MCF 10A (cell line): Measurements from ENCODE around the gene ECD. TPM values are rescaled to one million over a fixed set of nuclear protein-coding genes. Genes with fewer than 3 reads are reported as not detected.

Experiments used
- BruUV-seq: library from RNA; stranded (reverse); fragments of 400-500 nt; replicated peaks from 2 replicates; lab custom pipeline; 2021; lab: Mats Ljungman, UMichigan
- CTCF ChIA-PET: fragments of 300-600 bp; sonication (Branson Sonifier 250); formaldehyde crosslinking; extraction: SDS; loops from one replicate; lab custom pipeline; 2021; ENCODE audit warnings: antibody characterized with exemption, inconsistent platforms; lab: Yijun Ruan, JAX
- POLR2A ChIA-PET: fragments of 300-600, 350-650 bp; sonication (Branson Sonifier 250); formaldehyde crosslinking; extraction: SDS; loops from one replicate; lab custom pipeline; 2020; ENCODE audit warnings: antibody characterized with exemption, inconsistent platforms; lab: Yijun Ruan, JAX
- DNase-seq: peaks from one replicate; pipeline ENCODE4 v3.0.0-alpha.2; 2018; ENCODE audit not compliant: unreplicated experiment
- H3K27ac Mint-ChIP-seq: one replicate; pipeline ENCODE4 v1.8.0; 2022; ENCODE audit warnings: mild to moderate bottlenecking, low read depth, mixed read lengths; ENCODE audit not compliant: unreplicated experiment
- H3K27me3 Mint-ChIP-seq: one replicate; pipeline ENCODE4 v1.8.0; 2022; ENCODE audit warnings: mixed read lengths; ENCODE audit not compliant: insufficient read depth, unreplicated experiment
- H3K36me3 Mint-ChIP-seq: one replicate; pipeline ENCODE4 v1.8.0; 2022; ENCODE audit warnings: mild to moderate bottlenecking, moderate library complexity, mixed read lengths; ENCODE audit not compliant: insufficient read depth, unreplicated experiment
- H3K4me1 Mint-ChIP-seq: one replicate; pipeline ENCODE4 v1.8.0; 2022; ENCODE audit warnings: mixed read lengths; ENCODE audit not compliant: insufficient read depth, unreplicated experiment
- H3K4me3 Mint-ChIP-seq: one replicate; pipeline ENCODE4 v1.8.0; 2022; ENCODE audit warnings: mild to moderate bottlenecking, moderate library complexity, mixed read lengths; ENCODE audit not compliant: unreplicated experiment
- H3K9me3 Mint-ChIP-seq: one replicate; pipeline ENCODE4 v1.8.0; 2022; ENCODE audit warnings: mixed read lengths; ENCODE audit not compliant: unreplicated experiment
- CTCF ChIP-seq: fragments of 200-600 bp; IDR thresholded peaks from one replicate; pipeline ENCODE4 v1.8.0; 2022; ENCODE audit warnings: antibody characterized with exemption, mild to moderate bottlenecking; ENCODE audit not compliant: unreplicated experiment
- intact Hi-C: fragments of 100-400 bp; cut with micrococcal nuclease; formaldehyde crosslinking; loops from 2 replicates; pipeline ENCODE4 v1.14.1; 2022
- total RNA-seq: library from RNA; stranded (reverse); gene quantifications from 2 replicates; pipeline ENCODE4 v1.2.3, GENCODE V29; 2022

The ECD gene
- total RNA-seq, 1 experiment from 2014 or later: 29.9 TPM

GRCh38 chr10:73169320-73169719 is 1.5 kb upstream of the ECD start:
- intact Hi-C loops: no loop called here
- DNase-seq: no peak
- Mint-ChIP-seq H3K27me3 (no peaks in the 10 kb centered on the region), H3K9me3 (no peaks in the 10 kb centered on the region), H3K27ac (no peak overlapping the region), H3K36me3 (peaks cover 13% of the 10 kb centered on the region), H3K4me3 (no peak overlapping the region), H3K4me1 (peaks cover 17% of the 10 kb centered on the region)
- no TSS peak for BruUV-seq
- no peak for TF ChIP-seq CTCF
- POLR2A ChIA-PET: interaction anchor here (0.7 to 4.4 kb wide), 9 partner anchors 12 to 1034 kb away, joined by 3 to 44 read pairs (median 4); partner anchors contain the start of genes DNAJC9 and P4HA1
- CTCF ChIA-PET: interaction anchor here (1.1 to 3.1 kb wide), 3 partner anchors 11 to 28 kb away, joined by 3 to 13 read pairs (median 7); no protein-coding TSS in a partner anchor

- no peak for TF ChIP-seq CTCF
- intact Hi-C loops: no loop called here
- Mint-ChIP-seq H3K27me3 (no peaks in the 10 kb centered on the region), H3K9me3 (no peaks in the 10 kb centered on the region), H3K36me3 (peaks cover 13% of the 10 kb centered on the region), H3K4me1 (peaks cover 17% of the 10 kb centered on the region), H3K4me3 (peak overlapping the region; percentile 92), H3K27ac (peak overlapping the region; percentile 99)
- POLR2A ChIA-PET: interaction anchor here (0.6 to 4.4 kb wide), 17 partner anchors 10 to 346 kb away, joined by 3 to 44 read pairs (median 4); partner anchors contain the start of genes DNAJC9, MRPS16, NUDT13 and P4HA1
- BruUV-seq: TSS peak; percentile 66
- CTCF ChIA-PET: interaction anchor here (0.5 to 3.1 kb wide), 5 partner anchors 10 to 245 kb away, joined by 3 to 13 read pairs (median 4); no protein-coding TSS in a partner anchor
- DNase-seq: no peak
Measured at GRCh38 chr10:73168465-73168803, 626 bp upstream of the ECD start.

- no peak for DNase-seq
- Mint-ChIP-seq H3K27ac (peak overlapping the region; percentile 99), H3K36me3 (peaks cover 21% of the 10 kb centered on the region), H3K4me1 (peaks cover 24% of the 10 kb centered on the region), H3K9me3 (no peaks in the 10 kb centered on the region), H3K27me3 (no peaks in the 10 kb centered on the region), H3K4me3 (peak overlapping the region; percentile 92)
- ChIA-PET POLR2A (interaction anchor here (0.8 to 4.4 kb wide), 10 partner anchors 9 to 246 kb away, joined by 3 to 44 read pairs (median 6); partner anchors contain the start of genes DNAJC9, MRPS16 and P4HA1), CTCF (interaction anchor here (0.7 to 1.0 kb wide), 2 partner anchors 15 to 70 kb away, joined by 5 read pairs; partner anchors contain the start of gene P4HA1)
- BruUV-seq: TSS peak; percentile 64
- intact Hi-C loops: no loop called here
- no peak for TF ChIP-seq CTCF
Measured at GRCh38 chr10:73167458-73167782, 388 bp downstream of the ECD start.

- no peak for TF ChIP-seq CTCF
- peak overlapping the region; percentile 92 for H3K4me3 Mint-ChIP-seq
- peaks cover 27% of the 10 kb centered on the region for H3K4me1 Mint-ChIP-seq
- no TSS peak for BruUV-seq
- ChIA-PET POLR2A (interaction anchor here (0.8 to 4.4 kb wide), 8 partner anchors 8 to 246 kb away, joined by 3 to 44 read pairs (median 6); partner anchors contain the start of genes DNAJC9 and P4HA1), CTCF (interaction anchor here (1.0 to 1.4 kb wide), 2 partner anchors 15 to 70 kb away, joined by 4 to 5 read pairs; no protein-coding TSS in a partner anchor)
- intact Hi-C loops: no loop called here
- DNase-seq: no peak
- no peaks in the 10 kb centered on the region for H3K9me3 Mint-ChIP-seq
- no peaks in the 10 kb centered on the region for H3K27me3 Mint-ChIP-seq
- peak overlapping the region; percentile 99 for H3K27ac Mint-ChIP-seq
- peaks cover 25% of the 10 kb centered on the region for H3K36me3 Mint-ChIP-seq
Measured at GRCh38 chr10:73166972-73167371, 836 bp downstream of the ECD start.
